8988T (cell line): ENCODE results near the gene CFP.

ENCODE experiments used
- DNase-seq: peaks from one replicate; pipeline ENCODE4 v3.0.0; 2011

CFP gene

GRCh38 chrX:47597222-47597621 lies 32.5 kb downstream of the CFP start:
- DNase-seq: no peak

- no peak for DNase-seq
Measured at GRCh38 chrX:47596256-47596655, 33.5 kb downstream of the CFP start.

GRCh38 chrX:47595716-47596251 lies 33.9 kb downstream of the CFP start:
- no peak for DNase-seq

GRCh38 chrX:47593522-47593921 lies 36.2 kb downstream of the CFP start:
- no peak for DNase-seq

- DNase-seq: no peak
Measured at GRCh38 chrX:47590984-47591383, 38.7 kb downstream of the CFP start.

GRCh38 chrX:47587906-47588735 lies 41.6 kb downstream of the CFP start:
- DNase-seq: no peak

GRCh38 chrX:47587091-47587891 lies 42.4 kb downstream of the CFP start:
- no peak for DNase-seq

GRCh38 chrX:47586043-47586787 lies 43.5 kb downstream of the CFP start:
- no peak for DNase-seq

GRCh38 chrX:47585273-47585672 lies 44.5 kb downstream of the CFP start:
- DNase-seq: no peak

- no peak for DNase-seq
Measured at GRCh38 chrX:47584714-47585113, 45.0 kb downstream of the CFP start.

GRCh38 chrX:47583240-47583861 lies 46.4 kb downstream of the CFP start:
- DNase-seq: no peak

- DNase-seq: peak; percentile 82
Measured at GRCh38 chrX:47581731-47582647, 47.7 kb downstream of the CFP start, which contains the start of gene TIMP1. Gene TIMP1 (plus strand): TSS chrX:47582436. CDS start chrX:47583416, 980 bp downstream.

GRCh38 chrX:47579537-47579936 lies 50.2 kb downstream of the CFP start:
- no peak for DNase-seq

- no peak for DNase-seq
Measured at GRCh38 chrX:47578692-47579091, 51.0 kb downstream of the CFP start.

GRCh38 chrX:47577901-47578300 lies 51.8 kb downstream of the CFP start:
- no peak for DNase-seq

- no peak for DNase-seq
Measured at GRCh38 chrX:47577424-47577823, 52.3 kb downstream of the CFP start.

- DNase-seq: no peak
Measured at GRCh38 chrX:47576021-47576898, 53.5 kb downstream of the CFP start.

GRCh38 chrX:47574547-47575301 lies 55.0 kb downstream of the CFP start:
- DNase-seq: no peak

- no peak for DNase-seq
Measured at GRCh38 chrX:47574076-47574546, 55.6 kb downstream of the CFP start.
